GM23338 (cell line): Measurements from ENCODE around the gene PGPEP1. TPM values are rescaled to one million over a fixed set of nuclear protein-coding genes. Genes with fewer than 3 reads are reported as not detected.

Experiments used
- ATAC-seq: fragments of 200-7000 bp; cut with Tn5 transposase; 3 replicates; pipeline ENCODE4 v1.9.1; 2020
- DNase-seq: peaks from one replicate; pipeline ENCODE4 v3.0.0-alpha.2; 2015; ENCODE audit warnings: low spot score
- H2AFZ ChIP-seq: fragments of 200-600 bp; sonication (generic); 2 replicates; pipeline ENCODE4 v1.8.0; 2016; ENCODE audit warnings: antibody characterized with exemption, mild to moderate bottlenecking, moderate library complexity
- H3F3A ChIP-seq: fragments of 200-600 bp; sonication (generic); replicated peaks from 2 replicates; pipeline ENCODE4 v1.8.0; 2017; ENCODE audit warnings: antibody characterized with exemption, mixed run types, low read depth
- H3K27ac ChIP-seq: fragments of 200-600 bp; sonication (generic); 2 replicates; pipeline ENCODE4 v1.6.1; 2016; ENCODE audit warnings: low read depth
- H3K27me3 ChIP-seq: fragments of 200-600 bp; sonication (generic); 2 replicates; pipeline ENCODE4 v1.8.0; 2016; ENCODE audit warnings: mild to moderate bottlenecking, mixed run types, moderate library complexity; ENCODE audit not compliant: insufficient read depth
- H3K36me3 ChIP-seq: fragments of 200-600 bp; sonication (generic); 2 replicates; pipeline ENCODE4 v1.8.0; 2016; ENCODE audit warnings: mild to moderate bottlenecking; ENCODE audit not compliant: insufficient read depth
- H3K4me1 ChIP-seq: fragments of 200-600 bp; sonication (generic); 2 replicates; pipeline ENCODE4 v1.8.0; 2016; ENCODE audit warnings: mild to moderate bottlenecking, moderate library complexity; ENCODE audit not compliant: insufficient read depth
- H3K4me2 ChIP-seq: fragments of 200-600 bp; sonication (generic); 2 replicates; pipeline ENCODE4 v1.7.1; 2017; ENCODE audit warnings: mixed run types
- H3K4me3 ChIP-seq: fragments of 200-600 bp; sonication (generic); 2 replicates; pipeline ENCODE4 v1.6.1; 2016; ENCODE audit warnings: mixed run types
- H3K79me2 ChIP-seq: fragments of 200-600 bp; sonication (generic); replicated peaks from 2 replicates; pipeline ENCODE4 v1.8.0; 2017; ENCODE audit warnings: mild to moderate bottlenecking; ENCODE audit not compliant: insufficient read depth
- H3K9me2 ChIP-seq: fragments of 200-600 bp; sonication (generic); 2 replicates; pipeline ENCODE4 v1.8.0; 2017; ENCODE audit not compliant: insufficient read depth
- H4K20me1 ChIP-seq: fragments of 200-600 bp; sonication (generic); replicated peaks from 2 replicates; pipeline ENCODE4 v1.8.0; 2017; ENCODE audit warnings: mild to moderate bottlenecking; ENCODE audit not compliant: insufficient read depth
- H3K27ac Mint-ChIP-seq: 2 replicates; pipeline ENCODE4 v1.8.0; 2020; ENCODE audit warnings: inconsistent platforms, mild to moderate bottlenecking, moderate library complexity, mixed read lengths
- H3K27me3 Mint-ChIP-seq: 3 replicates; pipeline ENCODE4 v1.8.0; 2022; ENCODE audit warnings: low read depth, mild to moderate bottlenecking, moderate library complexity, mixed read lengths, inconsistent platforms; ENCODE audit not compliant: insufficient read depth, poor library complexity
- H3K36me3 Mint-ChIP-seq: 3 replicates; pipeline ENCODE4 v1.8.0; 2021; ENCODE audit warnings: low read depth, mild to moderate bottlenecking, inconsistent platforms, moderate library complexity, mixed read lengths
- H3K4me1 Mint-ChIP-seq: 3 replicates; pipeline ENCODE4 v1.8.0; 2020; ENCODE audit warnings: mild to moderate bottlenecking, inconsistent platforms, mixed read lengths
- H3K4me3 Mint-ChIP-seq: 3 replicates; pipeline ENCODE4 v1.8.0; 2021; ENCODE audit warnings: moderate library complexity, mild to moderate bottlenecking, inconsistent platforms, mixed read lengths
- H3K9me3 Mint-ChIP-seq: 3 replicates; pipeline ENCODE4 v1.8.0; 2020; ENCODE audit warnings: moderate library complexity, mild to moderate bottlenecking, inconsistent platforms, mixed read lengths
- CREB1 ChIP-seq: fragments of 250-450 bp; sonication (Bioruptor Pico); IDR thresholded peaks from 2 replicates; pipeline ENCODE4 v1.5.0; 2020; ENCODE audit warnings: low read depth, mild to moderate bottlenecking, moderate library complexity
- EZH2 ChIP-seq: fragments of 200-600 bp; sonication (generic); IDR thresholded peaks from one replicate; pipeline ENCODE4 v1.8.0; 2017; ENCODE audit warnings: antibody characterized with exemption, mild to moderate bottlenecking, low read depth; ENCODE audit not compliant: unreplicated experiment
- EZH2phosphoT487 ChIP-seq: fragments of 200-600 bp; sonication (generic); IDR thresholded peaks from one replicate; pipeline ENCODE4 v1.8.1; 2018; ENCODE audit warnings: antibody characterized with exemption; ENCODE audit not compliant: unreplicated experiment
- JUNB ChIP-seq: IDR thresholded peaks from one replicate; pipeline ENCODE4 v1.6.1; 2016; ENCODE audit warnings: antibody characterized with exemption; ENCODE audit not compliant: unreplicated experiment
- NANOG ChIP-seq: IDR thresholded peaks from 2 replicates; pipeline ENCODE4 v1.6.1; 2016; ENCODE audit warnings: antibody characterized with exemption, borderline replicate concordance
- POLR2AphosphoS5 ChIP-seq: IDR thresholded peaks from 2 replicates; pipeline ENCODE4 v1.6.1; 2016; ENCODE audit warnings: antibody characterized with exemption, low read depth
- STAT1 ChIP-seq: IDR thresholded peaks from one replicate; pipeline ENCODE4 v1.6.1; 2016; ENCODE audit warnings: antibody characterized with exemption; ENCODE audit not compliant: unreplicated experiment
- ZNF114 ChIP-seq: fragments of 250-450 bp; sonication (Bioruptor Pico); IDR thresholded peaks from 2 replicates; pipeline ENCODE4 v1.5.0; 2020; ENCODE audit warnings: mild to moderate bottlenecking, moderate library complexity
- ZNF331 ChIP-seq: fragments of 250-450 bp; sonication (Bioruptor Pico); IDR thresholded peaks from 2 replicates; pipeline ENCODE4 v1.5.0; 2020; ENCODE audit warnings: low read depth, mild to moderate bottlenecking, moderate library complexity
- polyA plus RNA-seq: library from polyadenylated mRNA; unstranded; fragments of >200 nt; fragmentation: Nextera tagmentation; extraction: Ambion mirVana; gene quantifications from 2 replicates; pipeline ENCODE4 v1.2.1, GENCODE V29; 2016
- total RNA-seq: library from RNA; depleted of rRNA; stranded (reverse); fragments of >200 nt; shearing (Covaris generic); gene quantifications from 2 replicates; pipeline ENCODE4 v1.2.3, GENCODE V29; 2014
- TF ChIP-seq, protein P1 (sequence below): IDR thresholded peaks from 2 replicates; pipeline ENCODE4 v1.6.1; 2016; ENCODE audit warnings: antibody characterized with exemption
- TF ChIP-seq, protein P2 (sequence below): fragments of 250-450 bp; sonication (Bioruptor Pico); IDR thresholded peaks from 2 replicates; pipeline ENCODE4 v1.5.0; 2020; ENCODE audit warnings: mild to moderate bottlenecking, moderate library complexity
- TF ChIP-seq, protein P3 (sequence below): IDR thresholded peaks from one replicate; pipeline ENCODE4 v1.6.1; 2018; ENCODE audit warnings: antibody characterized with exemption; ENCODE audit not compliant: unreplicated experiment
- TF ChIP-seq, protein P4 (sequence below), 2 experiments: fragments of 200-600 bp in 1 of 2; sonication (generic) in 1 of 2; conservative IDR thresholded peaks; 2 replicates each; pipeline versions ENCODE4 v1.5.1 to v1.6.1; 2016 to 2017; ENCODE audit warnings: antibody characterized with exemption in 2 of 2, low read depth in 2 of 2, mild to moderate bottlenecking in 2 of 2, moderate library complexity in 1 of 2

PGPEP1 gene
- total and polyA plus RNA-seq, 2 experiments from 2014 or later = 15.5 to 18.9 TPM

DNA sequence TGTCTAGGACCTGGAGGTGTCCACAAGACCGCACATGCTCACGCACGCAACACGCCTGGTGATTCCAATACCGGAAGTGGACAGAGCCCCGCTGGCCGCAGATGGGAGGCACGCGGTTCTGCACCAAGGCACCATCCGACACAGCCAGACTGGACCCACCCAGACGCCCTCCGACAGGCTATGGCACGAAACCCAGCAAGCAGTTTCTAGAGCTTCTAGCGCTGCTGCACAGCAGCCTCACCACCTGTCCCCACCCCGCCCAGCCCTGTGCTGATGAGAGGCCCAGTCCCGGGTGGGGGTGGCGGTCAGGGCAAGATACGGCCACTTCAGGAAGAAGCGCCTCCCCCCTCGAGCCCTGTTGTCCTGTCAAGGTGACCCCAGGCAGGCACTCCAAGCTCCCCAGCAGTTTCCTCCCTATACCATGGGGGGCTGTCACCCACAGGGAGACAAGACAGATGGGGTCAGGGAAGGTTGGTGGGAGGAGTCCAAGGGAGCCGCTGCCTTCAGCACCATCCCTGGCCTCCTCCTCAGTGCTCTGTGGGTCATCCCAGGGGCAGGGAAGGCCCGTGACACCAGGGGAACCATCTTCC, 28.8 kb upstream of the PGPEP1 start:
- no peak overlapping the region for H3K4me3 Mint-ChIP-seq
- peaks cover 4% of the 10 kb centered on the region for H4K20me1 ChIP-seq
- H3K4me2 ChIP-seq = no peak overlapping the region
- no peak for DNase-seq
- peaks cover 10% of the 10 kb centered on the region for H3K4me1 Mint-ChIP-seq
- no peak overlapping the region for H3K4me3 ChIP-seq
- 0 out of 2 replicates have a peak, but pooled peaks cover 8% of the 10 kb centered on the region for H3K79me2 ChIP-seq
- H3F3A ChIP-seq = 0 out of 2 replicates have a peak, but pooled peaks cover 8% of the 10 kb centered on the region
- peaks cover 17% of the 10 kb centered on the region; the same call in 1 of the 2 replicates for H3K36me3 ChIP-seq
- H3K9me3 Mint-ChIP-seq = no peaks in the 10 kb centered on the region
- TF ChIP-seq, protein P1, sequence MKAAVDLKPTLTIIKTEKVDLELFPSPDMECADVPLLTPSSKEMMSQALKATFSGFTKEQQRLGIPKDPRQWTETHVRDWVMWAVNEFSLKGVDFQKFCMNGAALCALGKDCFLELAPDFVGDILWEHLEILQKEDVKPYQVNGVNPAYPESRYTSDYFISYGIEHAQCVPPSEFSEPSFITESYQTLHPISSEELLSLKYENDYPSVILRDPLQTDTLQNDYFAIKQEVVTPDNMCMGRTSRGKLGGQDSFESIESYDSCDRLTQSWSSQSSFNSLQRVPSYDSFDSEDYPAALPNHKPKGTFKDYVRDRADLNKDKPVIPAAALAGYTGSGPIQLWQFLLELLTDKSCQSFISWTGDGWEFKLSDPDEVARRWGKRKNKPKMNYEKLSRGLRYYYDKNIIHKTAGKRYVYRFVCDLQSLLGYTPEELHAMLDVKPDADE = no peak
- no peak for TF ChIP-seq ZNF331 (CRISPR knock-in tag)
- no peak for TF ChIP-seq EZH2
- TF ChIP-seq, protein P2, sequence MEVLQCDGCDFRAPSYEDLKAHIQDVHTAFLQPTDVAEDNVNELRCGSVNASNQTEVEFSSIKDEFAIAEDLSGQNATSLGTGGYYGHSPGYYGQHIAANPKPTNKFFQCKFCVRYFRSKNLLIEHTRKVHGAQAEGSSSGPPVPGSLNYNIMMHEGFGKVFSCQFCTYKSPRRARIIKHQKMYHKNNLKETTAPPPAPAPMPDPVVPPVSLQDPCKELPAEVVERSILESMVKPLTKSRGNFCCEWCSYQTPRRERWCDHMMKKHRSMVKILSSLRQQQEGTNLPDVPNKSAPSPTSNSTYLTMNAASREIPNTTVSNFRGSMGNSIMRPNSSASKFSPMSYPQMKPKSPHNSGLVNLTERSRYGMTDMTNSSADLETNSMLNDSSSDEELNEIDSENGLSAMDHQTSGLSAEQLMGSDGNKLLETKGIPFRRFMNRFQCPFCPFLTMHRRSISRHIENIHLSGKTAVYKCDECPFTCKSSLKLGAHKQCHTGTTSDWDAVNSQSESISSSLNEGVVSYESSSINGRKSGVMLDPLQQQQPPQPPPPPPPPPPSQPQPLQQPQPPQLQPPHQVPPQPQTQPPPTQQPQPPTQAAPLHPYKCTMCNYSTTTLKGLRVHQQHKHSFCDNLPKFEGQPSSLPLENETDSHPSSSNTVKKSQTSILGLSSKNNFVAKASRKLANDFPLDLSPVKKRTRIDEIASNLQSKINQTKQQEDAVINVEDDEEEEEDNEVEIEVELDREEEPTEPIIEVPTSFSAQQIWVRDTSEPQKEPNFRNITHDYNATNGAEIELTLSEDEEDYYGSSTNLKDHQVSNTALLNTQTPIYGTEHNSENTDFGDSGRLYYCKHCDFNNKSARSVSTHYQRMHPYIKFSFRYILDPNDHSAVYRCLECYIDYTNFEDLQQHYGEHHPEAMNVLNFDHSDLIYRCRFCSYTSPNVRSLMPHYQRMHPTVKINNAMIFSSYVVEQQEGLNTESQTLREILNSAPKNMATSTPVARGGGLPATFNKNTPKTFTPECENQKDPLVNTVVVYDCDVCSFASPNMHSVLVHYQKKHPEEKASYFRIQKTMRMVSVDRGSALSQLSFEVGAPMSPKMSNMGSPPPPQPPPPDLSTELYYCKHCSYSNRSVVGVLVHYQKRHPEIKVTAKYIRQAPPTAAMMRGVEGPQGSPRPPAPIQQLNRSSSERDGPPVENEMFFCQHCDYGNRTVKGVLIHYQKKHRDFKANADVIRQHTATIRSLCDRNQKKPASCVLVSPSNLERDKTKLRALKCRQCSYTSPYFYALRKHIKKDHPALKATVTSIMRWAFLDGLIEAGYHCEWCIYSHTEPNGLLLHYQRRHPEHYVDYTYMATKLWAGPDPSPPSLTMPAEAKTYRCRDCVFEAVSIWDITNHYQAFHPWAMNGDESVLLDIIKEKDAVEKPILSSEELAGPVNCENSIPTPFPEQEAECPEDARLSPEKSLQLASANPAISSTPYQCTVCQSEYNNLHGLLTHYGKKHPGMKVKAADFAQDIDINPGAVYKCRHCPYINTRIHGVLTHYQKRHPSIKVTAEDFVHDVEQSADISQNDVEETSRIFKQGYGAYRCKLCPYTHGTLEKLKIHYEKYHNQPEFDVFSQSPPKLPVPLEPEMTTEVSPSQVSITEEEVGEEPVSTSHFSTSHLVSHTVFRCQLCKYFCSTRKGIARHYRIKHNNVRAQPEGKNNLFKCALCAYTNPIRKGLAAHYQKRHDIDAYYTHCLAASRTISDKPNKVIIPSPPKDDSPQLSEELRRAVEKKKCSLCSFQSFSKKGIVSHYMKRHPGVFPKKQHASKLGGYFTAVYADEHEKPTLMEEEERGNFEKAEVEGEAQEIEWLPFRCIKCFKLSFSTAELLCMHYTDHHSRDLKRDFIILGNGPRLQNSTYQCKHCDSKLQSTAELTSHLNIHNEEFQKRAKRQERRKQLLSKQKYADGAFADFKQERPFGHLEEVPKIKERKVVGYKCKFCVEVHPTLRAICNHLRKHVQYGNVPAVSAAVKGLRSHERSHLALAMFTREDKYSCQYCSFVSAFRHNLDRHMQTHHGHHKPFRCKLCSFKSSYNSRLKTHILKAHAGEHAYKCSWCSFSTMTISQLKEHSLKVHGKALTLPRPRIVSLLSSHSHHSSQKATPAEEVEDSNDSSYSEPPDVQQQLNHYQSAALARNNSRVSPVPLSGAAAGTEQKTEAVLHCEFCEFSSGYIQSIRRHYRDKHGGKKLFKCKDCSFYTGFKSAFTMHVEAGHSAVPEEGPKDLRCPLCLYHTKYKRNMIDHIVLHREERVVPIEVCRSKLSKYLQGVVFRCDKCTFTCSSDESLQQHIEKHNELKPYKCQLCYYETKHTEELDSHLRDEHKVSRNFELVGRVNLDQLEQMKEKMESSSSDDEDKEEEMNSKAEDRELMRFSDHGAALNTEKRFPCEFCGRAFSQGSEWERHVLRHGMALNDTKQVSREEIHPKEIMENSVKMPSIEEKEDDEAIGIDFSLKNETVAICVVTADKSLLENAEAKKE (CRISPR knock-in tag) = no peak
- no peak for TF ChIP-seq POLR2AphosphoS5
- TF ChIP-seq NANOG = no peak
- no peak for TF ChIP-seq CREB1 (CRISPR knock-in tag)
- TF ChIP-seq EZH2phosphoT487 = no peak
- no peak for TF ChIP-seq ZNF114 (CRISPR knock-in tag)
- no peak for TF ChIP-seq JUNB
- TF ChIP-seq STAT1 = no peak
- TF ChIP-seq, protein P3, sequence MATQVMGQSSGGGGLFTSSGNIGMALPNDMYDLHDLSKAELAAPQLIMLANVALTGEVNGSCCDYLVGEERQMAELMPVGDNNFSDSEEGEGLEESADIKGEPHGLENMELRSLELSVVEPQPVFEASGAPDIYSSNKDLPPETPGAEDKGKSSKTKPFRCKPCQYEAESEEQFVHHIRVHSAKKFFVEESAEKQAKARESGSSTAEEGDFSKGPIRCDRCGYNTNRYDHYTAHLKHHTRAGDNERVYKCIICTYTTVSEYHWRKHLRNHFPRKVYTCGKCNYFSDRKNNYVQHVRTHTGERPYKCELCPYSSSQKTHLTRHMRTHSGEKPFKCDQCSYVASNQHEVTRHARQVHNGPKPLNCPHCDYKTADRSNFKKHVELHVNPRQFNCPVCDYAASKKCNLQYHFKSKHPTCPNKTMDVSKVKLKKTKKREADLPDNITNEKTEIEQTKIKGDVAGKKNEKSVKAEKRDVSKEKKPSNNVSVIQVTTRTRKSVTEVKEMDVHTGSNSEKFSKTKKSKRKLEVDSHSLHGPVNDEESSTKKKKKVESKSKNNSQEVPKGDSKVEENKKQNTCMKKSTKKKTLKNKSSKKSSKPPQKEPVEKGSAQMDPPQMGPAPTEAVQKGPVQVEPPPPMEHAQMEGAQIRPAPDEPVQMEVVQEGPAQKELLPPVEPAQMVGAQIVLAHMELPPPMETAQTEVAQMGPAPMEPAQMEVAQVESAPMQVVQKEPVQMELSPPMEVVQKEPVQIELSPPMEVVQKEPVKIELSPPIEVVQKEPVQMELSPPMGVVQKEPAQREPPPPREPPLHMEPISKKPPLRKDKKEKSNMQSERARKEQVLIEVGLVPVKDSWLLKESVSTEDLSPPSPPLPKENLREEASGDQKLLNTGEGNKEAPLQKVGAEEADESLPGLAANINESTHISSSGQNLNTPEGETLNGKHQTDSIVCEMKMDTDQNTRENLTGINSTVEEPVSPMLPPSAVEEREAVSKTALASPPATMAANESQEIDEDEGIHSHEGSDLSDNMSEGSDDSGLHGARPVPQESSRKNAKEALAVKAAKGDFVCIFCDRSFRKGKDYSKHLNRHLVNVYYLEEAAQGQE = no peak
- TF ChIP-seq, protein P4, sequence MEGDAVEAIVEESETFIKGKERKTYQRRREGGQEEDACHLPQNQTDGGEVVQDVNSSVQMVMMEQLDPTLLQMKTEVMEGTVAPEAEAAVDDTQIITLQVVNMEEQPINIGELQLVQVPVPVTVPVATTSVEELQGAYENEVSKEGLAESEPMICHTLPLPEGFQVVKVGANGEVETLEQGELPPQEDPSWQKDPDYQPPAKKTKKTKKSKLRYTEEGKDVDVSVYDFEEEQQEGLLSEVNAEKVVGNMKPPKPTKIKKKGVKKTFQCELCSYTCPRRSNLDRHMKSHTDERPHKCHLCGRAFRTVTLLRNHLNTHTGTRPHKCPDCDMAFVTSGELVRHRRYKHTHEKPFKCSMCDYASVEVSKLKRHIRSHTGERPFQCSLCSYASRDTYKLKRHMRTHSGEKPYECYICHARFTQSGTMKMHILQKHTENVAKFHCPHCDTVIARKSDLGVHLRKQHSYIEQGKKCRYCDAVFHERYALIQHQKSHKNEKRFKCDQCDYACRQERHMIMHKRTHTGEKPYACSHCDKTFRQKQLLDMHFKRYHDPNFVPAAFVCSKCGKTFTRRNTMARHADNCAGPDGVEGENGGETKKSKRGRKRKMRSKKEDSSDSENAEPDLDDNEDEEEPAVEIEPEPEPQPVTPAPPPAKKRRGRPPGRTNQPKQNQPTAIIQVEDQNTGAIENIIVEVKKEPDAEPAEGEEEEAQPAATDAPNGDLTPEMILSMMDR (conservative IDR thresholded peaks at IDR 0.05; ENCODE audit: low read depth in 2 of 2) = no peak
- H3K9me2 ChIP-seq = no peaks in the 10 kb centered on the region
- no peak overlapping the region for H3K27ac Mint-ChIP-seq
- no peaks in the 10 kb centered on the region; the same call in 1 of the 2 replicates for H3K4me1 ChIP-seq
- no peak overlapping the region for H2AFZ ChIP-seq
- no peak overlapping the region for H3K27ac ChIP-seq
- H3K36me3 Mint-ChIP-seq = peaks cover 59% of the 10 kb centered on the region
- peaks cover 12% of the 10 kb centered on the region for H3K27me3 Mint-ChIP-seq
- no peaks in the 10 kb centered on the region for H3K27me3 ChIP-seq
- no peak for ATAC-seq
